Type B pancreatic cell (in vitro differentiated cells): Measurements from ENCODE around the gene RNF115. TPM values are rescaled to one million over a fixed set of nuclear protein-coding genes. Genes with fewer than 3 reads are reported as not detected.
"Not testable (repeated sequence)": the region's sequence is repeated elsewhere in the genome, so short reads cannot be mapped to it uniquely, and the experiment has no call there.

ENCODE experiments used
- DNase-seq: peaks from one replicate; pipeline ENCODE4 v3.0.0; 2021; ENCODE audit warnings: mixed read lengths; ENCODE audit not compliant: unreplicated experiment; ENCODE audit errors: extremely low spot score
- H3K27ac Mint-ChIP-seq: 2 replicates; pipeline ENCODE4 v1.8.0; 2021; ENCODE audit warnings: mild to moderate bottlenecking, mixed read lengths
- H3K27me3 Mint-ChIP-seq: 2 replicates; pipeline ENCODE4 v1.8.0; 2021; ENCODE audit warnings: mixed read lengths
- H3K36me3 Mint-ChIP-seq: 2 replicates; pipeline ENCODE4 v1.8.0; 2021; ENCODE audit warnings: mixed read lengths
- H3K4me1 Mint-ChIP-seq: one replicate; pipeline ENCODE4 v1.8.0; 2021; ENCODE audit warnings: mixed read lengths; ENCODE audit not compliant: unreplicated experiment
- H3K4me3 Mint-ChIP-seq: 2 replicates; pipeline ENCODE4 v1.8.0; 2021; ENCODE audit warnings: mild to moderate bottlenecking, mixed read lengths
- H3K9me3 Mint-ChIP-seq: 2 replicates; pipeline ENCODE4 v1.8.0; 2021; ENCODE audit warnings: mixed read lengths
- total RNA-seq: library from RNA; stranded (reverse); gene quantifications from 2 replicates; pipeline ENCODE4 v1.2.1, GENCODE V29; 2021; ENCODE audit warnings: low replicate concordance
- TF ChIP-seq, protein P1 (sequence below): fragments of 200-600 bp; sonication (generic); conservative IDR thresholded peaks from 2 replicates; pipeline ENCODE4 v1.5.0; 2021; ENCODE audit warnings: antibody characterized with exemption, mild to moderate bottlenecking

Gene RNF115
- total RNA-seq, 1 donor from 2014 or later: 10.6 TPM

DNA sequence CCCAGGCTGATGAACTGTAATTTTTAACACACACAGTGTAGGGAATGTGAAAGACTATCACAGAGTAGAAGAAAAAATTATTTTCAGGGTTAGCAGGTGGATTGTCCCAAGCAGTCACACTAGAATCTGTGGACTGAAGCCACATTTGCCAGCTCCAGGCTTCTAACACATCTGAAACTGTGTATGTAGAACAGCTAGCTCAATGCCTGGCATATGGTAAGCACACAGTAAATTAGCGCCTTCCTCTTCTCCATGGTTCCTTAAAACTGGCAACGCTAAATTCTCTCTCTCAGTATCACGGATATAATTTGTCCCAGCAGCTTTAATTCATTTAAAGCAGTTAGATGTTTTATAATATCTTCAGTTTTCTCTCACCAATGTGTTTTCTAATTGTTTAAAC is 19.1 kb upstream of the RNF115 start:
- no peak overlapping the region for H3K27ac Mint-ChIP-seq
- H3K9me3 Mint-ChIP-seq: no peaks in the 10 kb centered on the region

DNA sequence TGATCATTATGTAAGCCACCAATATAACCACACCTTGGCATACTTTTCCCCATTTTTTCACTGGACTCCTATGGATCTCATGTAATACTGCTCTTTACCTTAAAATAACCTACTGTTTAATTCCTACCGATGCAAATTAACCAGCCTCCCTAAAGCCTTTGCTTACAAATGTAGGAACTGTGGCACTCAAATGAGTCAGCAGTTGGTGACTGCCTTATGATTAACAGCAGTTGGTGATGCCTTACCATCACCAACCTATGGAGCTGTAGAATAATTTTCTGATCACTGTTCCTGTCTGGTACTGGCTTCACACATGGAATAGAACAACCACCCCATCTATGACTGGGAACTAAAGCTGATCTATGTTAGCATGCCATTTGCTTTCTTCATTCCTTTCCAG is 13.8 kb upstream of the RNF115 start:
- H3K9me3 Mint-ChIP-seq: no peaks in the 10 kb centered on the region

More for the DNA sequence above, 19.1 kb upstream of the RNF115 start:
- Mint-ChIP-seq H3K27me3 (no peaks in the 10 kb centered on the region), H3K4me1 (peaks cover 5% of the 10 kb centered on the region), H3K4me3 (no peak overlapping the region), H3K36me3 (peaks cover 11% of the 10 kb centered on the region)
- TF ChIP-seq, protein P1, sequence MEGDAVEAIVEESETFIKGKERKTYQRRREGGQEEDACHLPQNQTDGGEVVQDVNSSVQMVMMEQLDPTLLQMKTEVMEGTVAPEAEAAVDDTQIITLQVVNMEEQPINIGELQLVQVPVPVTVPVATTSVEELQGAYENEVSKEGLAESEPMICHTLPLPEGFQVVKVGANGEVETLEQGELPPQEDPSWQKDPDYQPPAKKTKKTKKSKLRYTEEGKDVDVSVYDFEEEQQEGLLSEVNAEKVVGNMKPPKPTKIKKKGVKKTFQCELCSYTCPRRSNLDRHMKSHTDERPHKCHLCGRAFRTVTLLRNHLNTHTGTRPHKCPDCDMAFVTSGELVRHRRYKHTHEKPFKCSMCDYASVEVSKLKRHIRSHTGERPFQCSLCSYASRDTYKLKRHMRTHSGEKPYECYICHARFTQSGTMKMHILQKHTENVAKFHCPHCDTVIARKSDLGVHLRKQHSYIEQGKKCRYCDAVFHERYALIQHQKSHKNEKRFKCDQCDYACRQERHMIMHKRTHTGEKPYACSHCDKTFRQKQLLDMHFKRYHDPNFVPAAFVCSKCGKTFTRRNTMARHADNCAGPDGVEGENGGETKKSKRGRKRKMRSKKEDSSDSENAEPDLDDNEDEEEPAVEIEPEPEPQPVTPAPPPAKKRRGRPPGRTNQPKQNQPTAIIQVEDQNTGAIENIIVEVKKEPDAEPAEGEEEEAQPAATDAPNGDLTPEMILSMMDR: no peak
- DNase-seq: no peak

DNA sequence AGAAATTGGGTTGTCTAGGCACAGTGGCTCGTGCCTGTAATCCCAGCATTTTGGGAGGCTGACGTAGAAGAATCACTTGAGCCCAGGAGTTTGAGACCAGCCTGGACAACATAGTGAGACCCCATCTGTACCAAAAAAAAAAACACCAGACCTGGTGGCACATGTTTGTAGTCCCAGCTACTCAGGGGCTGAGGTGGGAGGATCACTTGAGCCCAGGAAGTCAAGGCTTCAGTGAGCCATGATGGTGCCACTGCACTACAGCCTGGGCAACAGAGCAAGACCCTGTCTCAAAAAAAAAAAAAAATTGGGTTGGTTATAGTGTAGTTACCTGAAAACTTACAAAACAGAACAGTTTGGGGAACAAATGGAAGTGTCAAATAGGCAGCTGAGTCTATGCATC is 6.9 kb upstream of the RNF115 start:
- not testable (repeated sequence) for H3K27ac Mint-ChIP-seq, H3K4me3 Mint-ChIP-seq, H3K9me3 Mint-ChIP-seq, H3K27me3 Mint-ChIP-seq, DNase-seq, H3K4me1 Mint-ChIP-seq
- H3K36me3 Mint-ChIP-seq: peaks cover 47% of the 10 kb centered on the region

More for the DNA sequence above, 13.8 kb upstream of the RNF115 start:
- no peak overlapping the region for H3K27ac Mint-ChIP-seq
- no peak for DNase-seq
- H3K4me1 Mint-ChIP-seq: no peaks in the 10 kb centered on the region
- H3K4me3 Mint-ChIP-seq: no peak overlapping the region
- no peaks in the 10 kb centered on the region for H3K27me3 Mint-ChIP-seq
- TF ChIP-seq, protein P1: no peak
- H3K36me3 Mint-ChIP-seq: peaks cover 24% of the 10 kb centered on the region

DNA sequence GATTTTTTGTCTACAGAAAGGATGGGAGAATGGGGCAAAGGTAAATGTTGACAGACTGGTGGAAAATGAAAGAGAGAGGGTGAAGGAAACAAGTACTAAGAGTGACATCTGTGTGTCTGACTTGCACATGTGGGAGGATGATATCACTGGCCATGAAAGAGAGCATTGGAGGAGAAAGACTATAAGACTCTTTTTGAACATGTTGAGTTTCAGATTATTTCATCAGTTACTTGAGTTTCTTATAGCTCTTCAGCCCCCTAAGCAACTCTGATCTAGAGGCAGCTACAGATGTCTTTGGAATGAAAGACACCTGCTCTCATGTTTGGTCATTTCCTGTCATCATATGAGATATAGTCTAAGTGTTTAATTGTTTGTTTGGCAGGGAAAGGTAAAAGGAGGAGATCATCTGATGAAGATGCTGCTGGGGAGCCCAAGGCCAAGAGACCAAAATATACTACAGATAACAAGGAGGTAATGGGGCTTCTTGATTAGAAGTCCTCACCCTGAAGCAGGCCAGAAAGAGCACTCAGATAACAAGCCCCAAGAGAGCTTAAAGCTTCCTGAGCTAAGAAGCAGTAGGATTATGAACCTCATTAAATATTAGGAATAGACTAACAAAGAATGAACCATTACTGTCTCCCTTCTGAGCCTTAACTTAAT is 4.6 kb upstream of the RNF115 start:
- DNase-seq: no peak
- H3K27me3 Mint-ChIP-seq: no peaks in the 10 kb centered on the region
- H3K27ac Mint-ChIP-seq: no peak overlapping the region
- TF ChIP-seq, protein P1: no peak
- H3K4me1 Mint-ChIP-seq: peaks cover 6% of the 10 kb centered on the region
- peaks cover 49% of the 10 kb centered on the region for H3K36me3 Mint-ChIP-seq
- no peak overlapping the region for H3K4me3 Mint-ChIP-seq
- no peaks in the 10 kb centered on the region for H3K9me3 Mint-ChIP-seq

DNA sequence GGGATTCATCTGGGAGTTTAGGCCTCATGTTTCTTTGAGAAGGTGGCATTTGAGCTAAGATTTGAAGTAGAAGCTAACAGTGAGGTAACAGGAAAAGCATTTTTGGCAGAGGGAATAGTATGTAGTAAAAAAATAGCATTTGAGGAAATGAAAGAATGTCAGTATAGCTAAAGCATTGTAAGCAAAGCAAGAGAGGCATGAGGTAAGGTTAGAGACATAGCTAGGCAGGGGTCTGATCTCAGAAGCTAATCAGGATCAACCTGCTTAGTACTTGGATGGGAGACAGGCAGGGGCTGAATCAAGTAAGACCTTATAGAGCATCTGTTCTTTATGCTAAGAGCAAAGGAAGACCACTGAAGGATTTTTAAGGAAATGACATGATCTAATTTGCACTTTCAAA is 4.1 kb upstream of the RNF115 start:
- H3K9me3 Mint-ChIP-seq: no peaks in the 10 kb centered on the region
- H3K4me1 Mint-ChIP-seq: peaks cover 6% of the 10 kb centered on the region
- TF ChIP-seq, protein P1: no peak
- H3K36me3 Mint-ChIP-seq: peaks cover 44% of the 10 kb centered on the region
- H3K27ac Mint-ChIP-seq: no peak overlapping the region
- no peak for DNase-seq
- no peak overlapping the region for H3K4me3 Mint-ChIP-seq
- no peaks in the 10 kb centered on the region for H3K27me3 Mint-ChIP-seq

DNA sequence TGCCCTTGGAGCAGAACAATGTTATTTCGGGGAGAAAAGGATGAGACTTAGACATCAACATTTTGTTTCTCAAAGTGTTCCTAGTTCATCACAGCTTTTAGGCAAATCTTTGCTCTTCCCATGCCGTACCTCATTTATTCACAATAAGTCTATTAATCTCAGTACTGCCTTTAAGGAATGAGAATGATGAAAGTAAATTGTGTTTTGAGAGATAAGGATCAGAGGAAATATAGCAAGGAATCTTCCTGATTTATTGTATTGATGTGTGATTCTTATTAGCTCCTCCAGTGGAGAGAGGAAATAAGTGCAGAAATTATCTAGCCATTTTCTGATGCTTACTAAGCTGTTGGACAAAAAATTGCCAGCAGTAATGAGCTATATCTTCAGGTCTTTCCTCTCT is 2.1 kb upstream of the RNF115 start:
- TF ChIP-seq, protein P1: no peak
- Mint-ChIP-seq H3K36me3 (peaks cover 38% of the 10 kb centered on the region), H3K4me3 (peak overlapping the region; percentile 97), H3K27ac (no peak overlapping the region), H3K27me3 (no peaks in the 10 kb centered on the region), H3K4me1 (peaks cover 6% of the 10 kb centered on the region), H3K9me3 (no peaks in the 10 kb centered on the region)
- no peak for DNase-seq
